ENCODE data around the gene ARFIP2. TPM values are rescaled to one million over a fixed set of nuclear protein-coding genes. Genes with fewer than 3 reads are reported as not detected.

Gene ARFIP2
- total RNA-seq, 1 experiment from 2014 or later = 40.1 TPM

DNA sequence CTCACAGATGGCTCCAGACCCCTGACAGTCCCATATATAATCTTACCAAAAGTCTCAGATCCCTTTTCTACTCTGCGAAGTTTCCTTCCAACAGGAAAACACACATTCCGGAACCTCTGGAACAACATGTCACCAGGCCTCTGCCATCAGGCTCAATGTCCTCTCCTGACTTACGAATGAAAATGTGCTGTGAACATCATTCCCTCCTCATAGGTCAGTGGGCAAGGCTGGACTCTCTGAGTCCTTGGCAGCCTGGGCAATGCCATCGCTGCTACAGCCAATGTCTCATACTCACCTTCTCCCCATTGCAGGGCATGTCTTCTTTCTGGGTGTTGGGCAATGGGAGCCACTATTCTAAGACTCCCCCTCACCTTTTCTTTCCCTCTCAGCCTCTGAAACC lies 38.7 kb downstream of the ARFIP2 start:
- Histone ChIP-seq H3K27me3 (0 out of 2 replicates have a peak, but pooled peaks cover 2% of the 10 kb centered on the region), H3K27ac (no peak overlapping the region), H3K36me3 (no peaks in the 10 kb centered on the region), H3K4me3 (no peak overlapping the region), H3K9me3 (replicated peaks) (no peaks in the 10 kb centered on the region), H3K4me1 (no peaks in the 10 kb centered on the region)
- no peak for DNase-seq

GRCh38 chr11:6440906-6441358 lies 40.2 kb downstream of the ARFIP2 start, which contains the start of gene HPX:
TSS of gene HPX (minus strand) at chr11:6440987. CDS start at chr11:6440963, 24 bp downstream.
- no peaks in the 10 kb centered on the region for H3K4me1 ChIP-seq
- H3K4me3 ChIP-seq = no peak within 1 kb of the TSS
- H3K27ac ChIP-seq = no peak within 1 kb of the TSS
- H3K9me3 ChIP-seq (replicated peaks) = no peaks in the 10 kb centered on the region
- DNase-seq = no peak
- no peaks in the 10 kb centered on the region for H3K36me3 ChIP-seq
- 0 out of 2 replicates have a peak, but pooled peaks cover 2% of the 10 kb centered on the region for H3K27me3 ChIP-seq

GRCh38 chr11:6438979-6439571 lies 42.1 kb downstream of the ARFIP2 start:
- no peaks in the 10 kb centered on the region for H3K9me3 ChIP-seq (replicated peaks)

DNA sequence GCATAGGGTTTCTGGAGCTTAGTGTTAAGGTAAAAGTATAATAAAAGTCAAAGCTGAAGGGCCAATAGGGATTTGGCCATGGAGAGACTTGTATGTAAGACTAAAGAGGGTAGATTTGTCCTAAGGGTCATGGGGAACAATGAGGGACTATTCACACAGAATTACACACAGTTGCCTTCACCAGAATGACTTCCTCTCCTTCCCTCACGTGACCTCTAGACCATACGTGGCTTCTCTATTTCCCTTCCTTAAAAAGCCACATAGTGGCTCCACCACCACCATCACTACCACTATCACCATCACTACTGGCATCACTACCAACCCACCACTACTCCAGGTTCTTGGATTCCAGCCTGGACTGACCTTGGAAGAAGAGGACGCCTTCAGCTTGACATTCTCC lies 43.1 kb downstream of the ARFIP2 start:
- no peaks in the 10 kb centered on the region for H3K4me1 ChIP-seq
- no peaks in the 10 kb centered on the region for H3K9me3 ChIP-seq (replicated peaks)
- no peak for DNase-seq
- H3K36me3 ChIP-seq = no peaks in the 10 kb centered on the region
- H3K27me3 ChIP-seq = 0 out of 2 replicates have a peak, but pooled peaks cover 2% of the 10 kb centered on the region
- no peak overlapping the region for H3K4me3 ChIP-seq
- H3K27ac ChIP-seq = no peak overlapping the region

More at GRCh38 chr11:6438979-6439571, 42.1 kb downstream of the ARFIP2 start:
- H3K36me3 ChIP-seq = no peaks in the 10 kb centered on the region
- no peak overlapping the region for H3K4me3 ChIP-seq
- H3K27me3 ChIP-seq = 0 out of 2 replicates have a peak, but pooled peaks cover 2% of the 10 kb centered on the region
- no peak overlapping the region for H3K27ac ChIP-seq
- peak; percentile 46 to 63 for DNase-seq
- H3K4me1 ChIP-seq = no peaks in the 10 kb centered on the region

DNA sequence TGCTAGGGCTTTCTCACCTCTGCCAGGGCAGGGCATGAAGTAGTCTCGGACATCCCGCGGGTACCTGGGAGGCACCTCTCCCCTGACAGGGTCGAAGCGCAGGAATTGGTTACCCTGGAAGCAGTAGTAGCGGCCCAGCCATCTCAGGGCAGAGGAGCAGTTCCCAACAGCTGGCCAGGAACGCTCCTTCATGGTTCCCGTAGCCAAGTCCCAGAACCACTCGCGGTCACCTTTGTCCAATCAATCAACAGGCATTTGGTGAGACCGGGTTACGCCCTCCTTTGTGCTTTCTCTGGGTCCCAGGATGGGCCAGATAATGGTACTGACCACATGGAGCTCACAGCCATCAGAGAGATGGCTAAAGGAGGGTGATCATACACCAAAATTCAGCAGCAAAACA lies 43.7 kb downstream of the ARFIP2 start:
- Histone ChIP-seq H3K36me3 (no peaks in the 10 kb centered on the region), H3K27me3 (0 out of 2 replicates have a peak, but pooled peaks cover 2% of the 10 kb centered on the region), H3K27ac (no peak overlapping the region), H3K4me1 (peaks cover 1% of the 10 kb centered on the region; the same call in 1 of the 2 replicates), H3K9me3 (replicated peaks) (no peaks in the 10 kb centered on the region), H3K4me3 (no peak overlapping the region)
- no peak for DNase-seq

DNA sequence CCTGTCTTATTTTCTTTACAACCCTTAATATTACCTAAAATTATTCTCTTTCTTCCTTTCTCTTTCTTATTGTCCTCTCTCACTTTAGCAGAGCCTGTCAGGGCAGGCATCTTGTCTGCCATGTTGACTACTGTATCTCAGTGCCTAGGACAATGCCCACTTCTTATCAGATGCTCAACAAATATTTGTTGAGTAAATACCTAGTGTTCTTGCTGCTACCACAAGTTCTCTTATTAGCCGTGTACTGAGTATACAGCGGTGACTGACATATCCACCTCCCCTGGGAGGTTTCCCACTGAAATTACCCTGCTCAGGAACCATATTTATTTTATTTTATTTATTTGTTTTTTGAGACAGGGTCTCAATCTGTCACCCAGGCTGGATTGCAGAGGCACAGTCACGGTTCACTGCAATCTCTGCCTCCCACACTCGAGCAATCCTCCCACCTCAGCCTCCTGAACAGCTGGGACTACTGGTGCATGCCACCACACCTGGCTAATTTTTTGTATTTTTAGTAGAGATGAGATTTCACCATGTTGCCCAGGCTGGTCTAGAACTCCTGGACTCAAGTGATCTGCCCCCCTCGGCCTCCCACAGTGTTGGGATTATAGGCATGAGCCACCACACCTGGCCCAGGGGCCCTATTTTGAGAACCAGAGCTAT lies 47.0 kb downstream of the ARFIP2 start:
- Histone ChIP-seq H3K27me3 (no peaks in the 10 kb centered on the region), H3K4me3 (no peak overlapping the region), H3K27ac (no peak overlapping the region), H3K36me3 (no peaks in the 10 kb centered on the region), H3K4me1 (peaks cover 10% of the 10 kb centered on the region; the same call in 1 of the 2 replicates), H3K9me3 (replicated peaks) (no peaks in the 10 kb centered on the region)
- no peak for DNase-seq

DNA sequence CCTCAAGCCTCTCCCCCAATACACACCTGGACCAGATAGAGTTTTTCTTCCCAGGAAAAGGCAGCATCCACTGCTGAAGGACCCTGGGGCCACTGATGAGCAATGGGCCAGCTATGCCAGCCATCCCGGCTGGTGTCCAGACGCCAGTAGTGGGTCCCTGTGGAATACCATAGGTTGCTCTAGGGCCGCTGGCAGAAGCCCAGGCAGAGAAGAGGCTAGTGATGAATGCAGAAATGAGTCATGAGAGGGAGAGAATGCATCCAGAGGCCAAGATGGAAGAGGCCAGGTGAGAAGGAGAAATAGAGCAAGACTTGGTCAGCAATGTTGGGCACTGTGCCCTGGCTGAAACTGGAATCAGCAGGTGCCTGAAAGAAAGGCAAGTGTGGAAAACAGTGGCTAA lies 49.3 kb downstream of the ARFIP2 start:
- Histone ChIP-seq H3K27me3 (no peaks in the 10 kb centered on the region), H3K4me3 (no peak overlapping the region), H3K9me3 (replicated peaks) (no peaks in the 10 kb centered on the region), H3K27ac (no peak overlapping the region), H3K4me1 (peaks cover 12% of the 10 kb centered on the region; the same call in 1 of the 2 replicates), H3K36me3 (no peaks in the 10 kb centered on the region)
- DNase-seq = peak; percentile 40 to 62

DNA sequence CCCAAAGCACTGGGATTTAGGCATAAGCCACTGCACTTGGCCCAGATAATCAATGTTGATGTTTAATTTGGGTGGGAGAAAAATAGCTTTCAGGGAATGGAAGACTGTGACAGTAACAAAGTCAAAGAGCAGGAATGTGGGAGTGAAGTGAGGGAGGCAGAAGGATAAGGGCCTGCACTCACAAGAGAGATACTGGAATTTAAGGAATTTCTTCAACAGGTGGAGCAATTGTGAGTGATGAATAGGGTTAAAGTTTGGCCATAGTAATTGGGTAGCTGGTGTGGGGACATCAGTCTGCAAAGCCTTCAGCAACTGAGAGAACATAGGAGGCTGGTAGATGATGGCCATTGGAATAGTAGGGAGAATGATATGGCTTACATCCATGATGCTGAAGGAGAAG lies 53.6 kb downstream of the ARFIP2 start:
- Histone ChIP-seq H3K27me3 (no peaks in the 10 kb centered on the region), H3K9me3 (replicated peaks) (no peaks in the 10 kb centered on the region), H3K36me3 (no peaks in the 10 kb centered on the region), H3K4me1 (peaks cover 12% of the 10 kb centered on the region; the same call in 1 of the 2 replicates), H3K27ac (no peak overlapping the region), H3K4me3 (no peak overlapping the region)
- DNase-seq = no peak

Other genes with a start within 250 kb of the ARFIP2 start
- 16.2 and 17.2 TPM in 2 replicates for gene FHIP1B, start 246.7 kb downstream of the ARFIP2 start, total RNA-seq (2014; rRNA removed; shearing (Covaris generic))
- not detected in 2 replicates for gene CNGA4, start 242.2 kb downstream of the ARFIP2 start, total RNA-seq (2014; rRNA removed; shearing (Covaris generic))
- 0.24 TPM in 1 of 2 replicates, not detected in the other for gene CCKBR, start 221.5 kb downstream of the ARFIP2 start, total RNA-seq (2014; rRNA removed; shearing (Covaris generic))
- not detected in 2 replicates for gene CAVIN3, start 160.8 kb downstream of the ARFIP2 start, total RNA-seq (2014; rRNA removed; shearing (Covaris generic))
- gene SMPD1, start 90.9 kb downstream of the ARFIP2 start, total RNA-seq (2014; rRNA removed; shearing (Covaris generic)) = 12.0 and 13.0 TPM in 2 replicates
- gene APBB1, start 62.2 kb downstream of the ARFIP2 start, total RNA-seq (2014; rRNA removed; shearing (Covaris generic)) = 19.6 and 20.2 TPM in 2 replicates
- gene HPX, start 40.3 kb downstream of the ARFIP2 start, total RNA-seq (2014; rRNA removed; shearing (Covaris generic)) = not detected in 2 replicates
- 10.0 and 15.6 TPM in 2 replicates for gene TRIM3, start 7.4 kb downstream of the ARFIP2 start, total RNA-seq (2014; rRNA removed; shearing (Covaris generic))
- 40.9 and 41.1 TPM in 2 replicates for gene TIMM10B, start 170 bp upstream of the ARFIP2 start, total RNA-seq (2014; rRNA removed; shearing (Covaris generic))
- gene DNHD1, start 15.9 kb upstream of the ARFIP2 start, total RNA-seq (2014; rRNA removed; shearing (Covaris generic)) = 3.5 and 4.7 TPM in 2 replicates
- 15.8 and 15.9 TPM in 2 replicates for gene RRP8, start 122.3 kb upstream of the ARFIP2 start, total RNA-seq (2014; rRNA removed; shearing (Covaris generic))
- gene ILK, start 122.4 kb upstream of the ARFIP2 start, total RNA-seq (2014; rRNA removed; shearing (Covaris generic)) = 73.7 and 81.4 TPM in 2 replicates
- gene TAF10, start 130.9 kb upstream of the ARFIP2 start, total RNA-seq (2014; rRNA removed; shearing (Covaris generic)) = 68.1 and 82.0 TPM in 2 replicates
- 8.1 and 8.7 TPM in 2 replicates for gene TPP1, start 138.1 kb upstream of the ARFIP2 start, total RNA-seq (2014; rRNA removed; shearing (Covaris generic))
- gene DCHS1, start 174.5 kb upstream of the ARFIP2 start, total RNA-seq (2014; rRNA removed; shearing (Covaris generic)) = 9.5 and 9.6 TPM in 2 replicates
- 44.2 and 45.5 TPM in 2 replicates for gene MRPL17, start 202.0 kb upstream of the ARFIP2 start, total RNA-seq (2014; rRNA removed; shearing (Covaris generic))